ENCODE results near the gene AJUBA.

DNA sequence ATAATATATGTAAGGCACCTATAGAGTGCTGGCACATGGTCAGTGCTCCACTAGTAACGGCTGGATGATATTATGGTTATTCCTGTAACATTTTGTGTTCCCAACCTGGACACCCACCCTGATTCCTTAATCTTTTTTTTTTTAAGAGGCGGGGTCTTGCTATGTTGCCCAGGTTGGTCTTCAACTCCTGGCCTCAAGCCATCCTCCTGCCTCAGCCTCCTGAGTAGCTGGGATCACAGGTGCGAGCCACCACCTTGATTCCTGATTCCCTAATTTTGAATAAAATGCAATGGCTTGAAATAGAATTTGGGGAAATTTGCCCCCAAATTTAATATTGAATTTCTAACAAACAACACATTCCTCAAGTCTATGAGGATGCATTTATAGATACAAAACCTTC lies 20.2 kb upstream of the AJUBA start:
- TF ChIP-seq ELF4 (CRISPR knock-in tag; IDR thresholded peaks at IDR 0.05; ENCODE audit: low read depth), result no peak
- TF ChIP-seq, protein P1, sequence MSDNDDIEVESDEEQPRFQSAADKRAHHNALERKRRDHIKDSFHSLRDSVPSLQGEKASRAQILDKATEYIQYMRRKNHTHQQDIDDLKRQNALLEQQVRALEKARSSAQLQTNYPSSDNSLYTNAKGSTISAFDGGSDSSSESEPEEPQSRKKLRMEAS (CRISPR knock-in tag; IDR thresholded peaks at IDR 0.05), result no peak
- no peak for TF ChIP-seq OVOL2 (CRISPR knock-in tag; IDR thresholded peaks at IDR 0.05; ENCODE audit: borderline replicate concordance)
- TF ChIP-seq, protein P2, sequence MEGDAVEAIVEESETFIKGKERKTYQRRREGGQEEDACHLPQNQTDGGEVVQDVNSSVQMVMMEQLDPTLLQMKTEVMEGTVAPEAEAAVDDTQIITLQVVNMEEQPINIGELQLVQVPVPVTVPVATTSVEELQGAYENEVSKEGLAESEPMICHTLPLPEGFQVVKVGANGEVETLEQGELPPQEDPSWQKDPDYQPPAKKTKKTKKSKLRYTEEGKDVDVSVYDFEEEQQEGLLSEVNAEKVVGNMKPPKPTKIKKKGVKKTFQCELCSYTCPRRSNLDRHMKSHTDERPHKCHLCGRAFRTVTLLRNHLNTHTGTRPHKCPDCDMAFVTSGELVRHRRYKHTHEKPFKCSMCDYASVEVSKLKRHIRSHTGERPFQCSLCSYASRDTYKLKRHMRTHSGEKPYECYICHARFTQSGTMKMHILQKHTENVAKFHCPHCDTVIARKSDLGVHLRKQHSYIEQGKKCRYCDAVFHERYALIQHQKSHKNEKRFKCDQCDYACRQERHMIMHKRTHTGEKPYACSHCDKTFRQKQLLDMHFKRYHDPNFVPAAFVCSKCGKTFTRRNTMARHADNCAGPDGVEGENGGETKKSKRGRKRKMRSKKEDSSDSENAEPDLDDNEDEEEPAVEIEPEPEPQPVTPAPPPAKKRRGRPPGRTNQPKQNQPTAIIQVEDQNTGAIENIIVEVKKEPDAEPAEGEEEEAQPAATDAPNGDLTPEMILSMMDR (IDR thresholded peaks at IDR 0.05), result no peak
- TF ChIP-seq USF1 (CRISPR knock-in tag; IDR thresholded peaks at IDR 0.05), result no peak
- TF ChIP-seq GABPB1 (CRISPR knock-in tag; IDR thresholded peaks at IDR 0.05), result no peak
- no peak for TF ChIP-seq AFF4 (CRISPR knock-in tag; IDR thresholded peaks at IDR 0.05; ENCODE audit: borderline replicate concordance)
- no peak for TF ChIP-seq PRRX2 (CRISPR knock-in tag; IDR thresholded peaks at IDR 0.05)
- TF ChIP-seq JUN (CRISPR knock-in tag; IDR thresholded peaks at IDR 0.05), result no peak
- TF ChIP-seq, protein P3, sequence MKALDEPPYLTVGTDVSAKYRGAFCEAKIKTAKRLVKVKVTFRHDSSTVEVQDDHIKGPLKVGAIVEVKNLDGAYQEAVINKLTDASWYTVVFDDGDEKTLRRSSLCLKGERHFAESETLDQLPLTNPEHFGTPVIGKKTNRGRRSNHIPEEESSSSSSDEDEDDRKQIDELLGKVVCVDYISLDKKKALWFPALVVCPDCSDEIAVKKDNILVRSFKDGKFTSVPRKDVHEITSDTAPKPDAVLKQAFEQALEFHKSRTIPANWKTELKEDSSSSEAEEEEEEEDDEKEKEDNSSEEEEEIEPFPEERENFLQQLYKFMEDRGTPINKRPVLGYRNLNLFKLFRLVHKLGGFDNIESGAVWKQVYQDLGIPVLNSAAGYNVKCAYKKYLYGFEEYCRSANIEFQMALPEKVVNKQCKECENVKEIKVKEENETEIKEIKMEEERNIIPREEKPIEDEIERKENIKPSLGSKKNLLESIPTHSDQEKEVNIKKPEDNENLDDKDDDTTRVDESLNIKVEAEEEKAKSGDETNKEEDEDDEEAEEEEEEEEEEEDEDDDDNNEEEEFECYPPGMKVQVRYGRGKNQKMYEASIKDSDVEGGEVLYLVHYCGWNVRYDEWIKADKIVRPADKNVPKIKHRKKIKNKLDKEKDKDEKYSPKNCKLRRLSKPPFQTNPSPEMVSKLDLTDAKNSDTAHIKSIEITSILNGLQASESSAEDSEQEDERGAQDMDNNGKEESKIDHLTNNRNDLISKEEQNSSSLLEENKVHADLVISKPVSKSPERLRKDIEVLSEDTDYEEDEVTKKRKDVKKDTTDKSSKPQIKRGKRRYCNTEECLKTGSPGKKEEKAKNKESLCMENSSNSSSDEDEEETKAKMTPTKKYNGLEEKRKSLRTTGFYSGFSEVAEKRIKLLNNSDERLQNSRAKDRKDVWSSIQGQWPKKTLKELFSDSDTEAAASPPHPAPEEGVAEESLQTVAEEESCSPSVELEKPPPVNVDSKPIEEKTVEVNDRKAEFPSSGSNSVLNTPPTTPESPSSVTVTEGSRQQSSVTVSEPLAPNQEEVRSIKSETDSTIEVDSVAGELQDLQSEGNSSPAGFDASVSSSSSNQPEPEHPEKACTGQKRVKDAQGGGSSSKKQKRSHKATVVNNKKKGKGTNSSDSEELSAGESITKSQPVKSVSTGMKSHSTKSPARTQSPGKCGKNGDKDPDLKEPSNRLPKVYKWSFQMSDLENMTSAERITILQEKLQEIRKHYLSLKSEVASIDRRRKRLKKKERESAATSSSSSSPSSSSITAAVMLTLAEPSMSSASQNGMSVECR (CRISPR knock-in tag; IDR thresholded peaks at IDR 0.05; ENCODE audit: borderline replicate concordance), result no peak
- TF ChIP-seq FOXJ3 (CRISPR knock-in tag; IDR thresholded peaks at IDR 0.05; ENCODE audit: borderline replicate concordance), result no peak
- TF ChIP-seq TCF7 (CRISPR knock-in tag; IDR thresholded peaks at IDR 0.05; ENCODE audit: low read depth), result no peak

Measured in WTC11 (cell line).